CD14-positive monocyte (primary cell): ENCODE data around the gene PIN4. TPM values are rescaled to one million over a fixed set of nuclear protein-coding genes. Genes with fewer than 3 reads are reported as not detected.

Experiments
- DNase-seq, 3 donors: peaks; one replicate each; pipeline ENCODE4 v3.0.0-alpha.2; 2011 to 2022
- H2AFZ ChIP-seq: 2 replicates; pipeline ENCODE4 v1.6.0; 2012; ENCODE audit warnings: mild to moderate bottlenecking, low read depth, low read length, inconsistent platforms; ENCODE audit not compliant: insufficient read depth, poor library complexity, severe bottlenecking
- H3K27ac ChIP-seq, 2 donors: 1 replicate in 1 of 2; 2 replicates in 1 of 2; pipeline ENCODE4 v1.5.1; 2012 to 2013; ENCODE audit warnings: low read length in 2 of 2, control low read depth in 1 of 2, inconsistent platforms in 1 of 2, low read depth in 1 of 2, mild to moderate bottlenecking in 1 of 2
- H3K27me3 ChIP-seq, 2 donors: one replicate each; pipeline versions ENCODE4 v1.6.0 to v1.6.1; 2011 to 2013; ENCODE audit warnings: low read length in 2 of 2; ENCODE audit not compliant: control insufficient read depth in 2 of 2, insufficient read depth in 2 of 2
- H3K36me3 ChIP-seq, 2 donors: replicated peaks in 1 of 2; 1 replicate in 1 of 2; 2 replicates in 1 of 2; pipeline versions ENCODE4 v1.5.1 to v1.6.1; 2012 to 2013; ENCODE audit warnings: low read length in 2 of 2, control low read depth in 1 of 2, inconsistent platforms in 1 of 2, mild to moderate bottlenecking in 1 of 2; ENCODE audit not compliant: insufficient read depth in 2 of 2, control insufficient read depth in 1 of 2
- H3K4me1 ChIP-seq, 2 donors: 1 replicate in 1 of 2; 2 replicates in 1 of 2; pipeline versions ENCODE4 v1.5.1 to v1.6.1; 2012 to 2013; ENCODE audit warnings: low read length in 2 of 2, control low read depth in 1 of 2, inconsistent platforms in 1 of 2, mild to moderate bottlenecking in 1 of 2, moderate library complexity in 1 of 2; ENCODE audit not compliant: insufficient read depth in 2 of 2, control insufficient read depth in 1 of 2
- H3K4me2 ChIP-seq: replicated peaks from 2 replicates; pipeline ENCODE3; 2012; ENCODE audit warnings: low read length, moderate library complexity, mild to moderate bottlenecking; ENCODE audit not compliant: poor library complexity, severe bottlenecking; ENCODE audit errors: extremely low read depth
- H3K4me3 ChIP-seq, 3 experiments: fragments of 200-600 bp in 1 of 3; sonication (generic) in 1 of 3; replicated peaks in 1 of 3; 1 replicate in 2 of 3; 2 replicates in 1 of 3; pipeline ENCODE4 v1.5.1; 2011 to 2013; ENCODE audit warnings: low read length in 3 of 3, mild to moderate bottlenecking in 3 of 3, control low read depth in 2 of 3, low read depth in 2 of 3, inconsistent platforms in 1 of 3, moderate library complexity in 1 of 3
- H3K79me2 ChIP-seq: 2 replicates; pipeline ENCODE4 v1.6.0; 2012; ENCODE audit warnings: mild to moderate bottlenecking, control low read depth, inconsistent platforms, low read length, moderate library complexity; ENCODE audit not compliant: insufficient read depth
- H3K9ac ChIP-seq: 2 replicates; pipeline ENCODE4 v1.6.0; 2017; ENCODE audit warnings: low read length, mild to moderate bottlenecking; ENCODE audit not compliant: insufficient read depth, poor library complexity, severe bottlenecking
- H3K9me3 ChIP-seq, 2 donors: replicated peaks in 1 of 2; 1 replicate in 1 of 2; 2 replicates in 1 of 2; pipeline versions ENCODE4 v1.5.1 to v1.6.1; 2012 to 2013; ENCODE audit warnings: low read length in 2 of 2, control low read depth in 1 of 2; ENCODE audit not compliant: control insufficient read depth in 1 of 2, insufficient read depth in 1 of 2
- H4K20me1 ChIP-seq: 2 replicates; pipeline ENCODE4 v1.6.0; 2012; ENCODE audit warnings: mild to moderate bottlenecking, low read length, control low read depth, moderate library complexity; ENCODE audit not compliant: insufficient read depth
- H3K27ac Mint-ChIP-seq, 7 donors: one replicate each; pipeline ENCODE4 v1.8.0; 2020; ENCODE audit warnings: mild to moderate bottlenecking in 7 of 7, mixed read lengths in 7 of 7, moderate library complexity in 6 of 7, inconsistent platforms in 2 of 7
- H3K27me3 Mint-ChIP-seq, 3 donors: one replicate each; pipeline ENCODE4 v1.8.0; 2021 to 2022; ENCODE audit warnings: low read depth in 3 of 3, mild to moderate bottlenecking in 3 of 3, mixed read lengths in 3 of 3, moderate library complexity in 3 of 3, inconsistent platforms in 1 of 3
- H3K36me3 Mint-ChIP-seq, 2 donors: one replicate each; pipeline ENCODE4 v1.8.0; 2020; ENCODE audit warnings: mixed read lengths in 2 of 2, inconsistent platforms in 1 of 2, mild to moderate bottlenecking in 1 of 2
- H3K4me1 Mint-ChIP-seq: one replicate; pipeline ENCODE4 v1.8.0; 2020; ENCODE audit warnings: mild to moderate bottlenecking, mixed read lengths
- H3K4me3 Mint-ChIP-seq, 2 donors: one replicate each; pipeline ENCODE4 v1.8.0; 2020; ENCODE audit warnings: mild to moderate bottlenecking in 2 of 2, mixed read lengths in 2 of 2, moderate library complexity in 1 of 2
- H3K9me3 Mint-ChIP-seq, 7 donors: one replicate each; pipeline ENCODE4 v1.8.0; 2020 to 2022; ENCODE audit warnings: mixed read lengths in 7 of 7, mild to moderate bottlenecking in 6 of 7, moderate library complexity in 6 of 7, inconsistent platforms in 2 of 7
- CTCF ChIP-seq: fragments of 200-600 bp; IDR thresholded peaks from one replicate; pipeline ENCODE4 v1.8.0; 2022; ENCODE audit warnings: antibody characterized with exemption, mild to moderate bottlenecking
- WGBS: methylation state at CpG from one replicate; pipeline ENCODE4 v1.1.5; 2013; ENCODE audit warnings: missing lambda C conversion rate; ENCODE audit not compliant: insufficient coverage; 5-methylcytosine and 5-hydroxymethylcytosine counted together
- intact Hi-C, 2 donors: fragments of 100-400 bp; cut with micrococcal nuclease; formaldehyde crosslinking; loops; one replicate each; pipeline versions ENCODE4 v1.15.0 to v1.15.1; 2023
- polyA plus RNA-seq, 3 donors: library from polyadenylated mRNA; depleted of rRNA in 1 of 3; unstranded in 2 of 3; stranded (reverse) in 1 of 3; fragments of 300-500 nt in 2 of 3; fragments of >200 nt in 1 of 3; fragmentation: Illumina TruSeq in 2 of 3; gene quantifications; 1 replicate in 2 of 3; 2 replicates in 1 of 3; pipeline ENCODE4 v1.2.3, GENCODE V29; 2012 to 2021

The PIN4 gene
- polyA plus RNA-seq, 3 donors, result 2.9 to 20.8 (median 16.7) TPM

- H3K27ac Mint-ChIP-seq, result peak overlapping the region in 1 of 7 donors; percentile 10
These were observed 35.0 kb upstream of the PIN4 start for GRCh38 chrX:72146527-72146926.

GRCh38 chrX:72158773-72159172 lies 22.8 kb upstream of the PIN4 start:
- Histone ChIP-seq H3K79me2 (no peaks in the 10 kb centered on the region), H3K4me2 (no peak overlapping the region), H3K27me3 (no peaks in the 10 kb centered on the region), H3K9ac (no peak overlapping the region), H2AFZ (no peak overlapping the region), H3K36me3 (no peaks in the 10 kb centered on the region), H4K20me1 (no peaks in the 10 kb centered on the region), H3K27ac (no peak overlapping the region), H3K9me3 (peaks cover 3 to 5% of the 10 kb centered on the region in 2 donors), H3K4me3 (no peak overlapping the region), H3K4me1 (no peaks in the 10 kb centered on the region)
- no peak for TF ChIP-seq CTCF
- WGBS, result 100% methylated on average over 2 of the region's 3 CpGs
- DNase-seq, result no peak
- no peaks in the 10 kb centered on the region for H3K36me3 Mint-ChIP-seq
- no peaks in the 10 kb centered on the region for H3K4me1 Mint-ChIP-seq
- peaks cover 0 to 16% (median 6%) of the 10 kb centered on the region in 7 donors for H3K9me3 Mint-ChIP-seq
- intact Hi-C loops, result no loop called here
- H3K27ac Mint-ChIP-seq, result no peak overlapping the region
- H3K4me3 Mint-ChIP-seq, result no peak overlapping the region
- H3K27me3 Mint-ChIP-seq, result peaks cover 0 to 6% (median 2%) of the 10 kb centered on the region in 3 donors

More at GRCh38 chrX:72146527-72146926, 35.0 kb upstream of the PIN4 start:
- no peak overlapping the region for H3K4me3 ChIP-seq
- peaks cover 75% of the 10 kb centered on the region for H4K20me1 ChIP-seq
- H3K9ac ChIP-seq, result no peak overlapping the region
- no peak overlapping the region for H2AFZ ChIP-seq
- no peak for TF ChIP-seq CTCF
- no CpG with 5 or more reads among the region's 2 CpGs for WGBS
- no peak overlapping the region for H3K27ac ChIP-seq
- Mint-ChIP-seq H3K4me1 (peaks cover 13% of the 10 kb centered on the region), H3K36me3 (peaks cover 27 to 30% of the 10 kb centered on the region in 2 donors), H3K27me3 (peaks cover 0 to 15% (median 0%) of the 10 kb centered on the region in 3 donors), H3K4me3 (no peak overlapping the region), H3K9me3 (no peaks in the 10 kb centered on the region)
- no peaks in the 10 kb centered on the region for H3K79me2 ChIP-seq
- peaks cover 0 to 10% of the 10 kb centered on the region in 2 donors for H3K4me1 ChIP-seq
- no peak for DNase-seq
- H3K4me2 ChIP-seq, result no peak overlapping the region
- H3K27me3 ChIP-seq, result peaks cover 0 to 3% of the 10 kb centered on the region in 2 donors
- no peaks in the 10 kb centered on the region for H3K9me3 ChIP-seq
- intact Hi-C loops, result no loop called here
- peaks cover 21 to 27% of the 10 kb centered on the region in 2 donors for H3K36me3 ChIP-seq
